Globus pallidus (tissue), 1 donor: ENCODE results near the gene MKRN2.
A peak's percentile ranks its signal among the peaks of the same experiment; 100 is the strongest.
"Not testable (repeated sequence)": the region's sequence is repeated elsewhere in the genome, so short reads cannot be mapped to it uniquely, and the experiment has no call there.

ENCODE experiments used
- DNase-seq: peaks from one replicate; pipeline ENCODE4 v3.0.0-alpha.2; 2015; ENCODE audit warnings: low spot score

MKRN2 gene

DNA sequence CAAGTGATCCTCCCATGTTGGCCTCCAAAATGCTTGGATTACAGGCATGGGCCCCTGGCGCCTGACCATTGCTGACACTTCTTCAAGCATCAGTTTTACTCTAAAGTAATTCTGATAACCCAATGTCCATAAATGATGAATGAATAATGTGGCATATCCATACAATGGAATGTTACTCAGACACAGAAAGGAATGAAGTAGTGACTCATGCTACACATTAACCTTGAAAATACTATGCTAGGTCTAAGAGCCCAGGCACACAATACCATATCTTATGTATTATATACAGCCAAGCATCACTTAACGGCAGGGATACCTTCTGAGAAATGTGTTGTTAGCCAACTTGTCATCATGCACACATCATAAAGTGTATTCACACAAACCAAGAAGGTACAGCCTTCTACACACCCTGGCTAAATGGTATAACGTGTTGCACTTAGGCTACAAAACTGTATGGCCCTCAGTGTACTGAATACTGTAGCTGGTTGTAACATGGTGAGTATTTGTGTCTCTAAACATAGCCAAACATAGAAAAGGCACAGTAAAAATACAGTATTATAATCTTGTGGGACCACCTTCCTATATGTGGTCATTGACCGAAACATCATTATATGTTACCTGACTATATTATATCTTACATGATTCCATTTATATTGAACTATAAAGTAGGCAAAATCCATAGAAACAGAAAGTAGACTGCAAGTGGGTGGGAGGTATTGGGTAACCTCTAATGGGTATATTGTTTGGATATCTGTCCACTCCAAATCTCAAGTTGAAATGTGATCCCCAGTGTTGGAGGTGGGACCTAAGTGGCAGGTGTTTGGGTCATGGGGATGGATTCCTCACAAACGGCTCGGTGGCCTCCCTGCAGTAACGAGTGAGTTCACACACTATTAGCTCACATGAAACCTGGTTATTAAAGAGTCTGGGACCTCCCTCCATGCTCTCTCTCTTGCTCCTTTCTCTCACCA lies 31.4 kb downstream of the MKRN2 start:
- no peak for DNase-seq

DNA sequence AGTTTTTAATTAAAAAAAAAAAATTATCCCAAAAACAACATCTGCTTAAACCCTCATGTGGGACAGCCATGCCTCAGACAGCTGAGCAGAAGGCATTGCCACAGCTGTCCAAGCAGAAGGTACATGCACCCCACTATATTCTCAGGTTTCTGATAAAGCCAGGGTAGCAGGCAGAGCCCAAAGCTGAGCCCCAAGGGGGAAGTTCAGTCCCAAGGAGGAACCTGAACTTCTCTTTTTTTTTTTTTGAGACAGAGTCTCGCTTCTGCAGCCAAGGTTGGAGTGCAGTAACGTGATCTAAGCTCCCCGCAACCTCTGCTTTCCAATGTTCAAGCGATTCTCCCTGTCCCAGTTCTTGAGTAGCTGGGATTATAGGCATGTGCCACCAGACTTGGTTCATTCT lies 33.2 kb downstream of the MKRN2 start:
- no peak for DNase-seq

DNA sequence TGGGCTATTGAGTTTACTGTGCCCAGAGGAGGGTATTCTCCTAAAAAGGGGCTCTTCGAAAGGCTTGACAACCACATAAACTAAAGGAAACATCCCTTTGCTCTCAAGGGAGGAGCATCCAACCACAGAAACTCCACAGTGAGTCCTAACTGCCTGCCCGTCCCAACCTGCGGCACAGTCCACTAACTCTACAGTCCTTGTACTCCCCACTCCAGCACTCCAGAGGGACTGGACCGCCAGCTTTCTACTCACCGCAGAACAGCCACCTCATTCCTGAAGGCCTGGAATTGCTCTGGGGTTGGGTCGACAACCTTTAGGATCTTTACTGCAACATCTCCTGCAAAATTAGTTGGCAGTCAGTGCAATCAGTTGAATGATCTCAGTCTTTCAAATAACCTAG lies 34.6 kb downstream of the MKRN2 start:
- DNase-seq: no peak

DNA sequence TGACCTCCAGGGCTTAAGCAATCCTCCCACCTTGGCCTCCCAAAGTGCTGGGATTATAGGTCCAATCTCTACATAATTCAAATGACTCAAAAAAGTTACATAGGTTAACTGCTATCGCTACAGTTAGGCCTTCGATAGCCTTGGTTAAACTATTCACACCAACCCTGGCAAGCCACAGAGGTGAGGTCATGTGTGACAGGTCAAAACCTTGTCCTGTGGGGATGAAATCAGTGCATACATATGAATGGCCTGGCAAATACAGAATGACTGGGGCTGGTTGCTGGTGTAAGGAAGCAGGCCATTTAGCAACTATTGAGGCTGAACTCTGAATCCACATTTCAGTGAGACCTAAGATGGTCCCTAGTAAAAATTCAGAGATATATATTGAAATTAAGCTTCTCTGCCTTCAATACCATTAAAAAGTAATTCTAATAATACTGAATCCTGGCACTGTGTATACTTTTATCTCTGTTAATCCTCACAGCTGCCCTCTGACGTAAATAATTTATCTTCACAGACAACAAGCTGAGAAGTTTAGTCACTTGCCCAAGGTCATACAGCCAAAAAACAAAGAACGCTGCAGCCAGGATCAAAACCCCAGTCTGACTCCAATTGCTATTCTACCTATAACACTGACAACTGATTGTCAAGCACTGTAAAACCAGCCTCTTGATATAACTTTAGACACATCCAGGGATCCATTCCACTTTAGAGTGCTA lies 35.3 kb downstream of the MKRN2 start:
- no peak for DNase-seq

DNA sequence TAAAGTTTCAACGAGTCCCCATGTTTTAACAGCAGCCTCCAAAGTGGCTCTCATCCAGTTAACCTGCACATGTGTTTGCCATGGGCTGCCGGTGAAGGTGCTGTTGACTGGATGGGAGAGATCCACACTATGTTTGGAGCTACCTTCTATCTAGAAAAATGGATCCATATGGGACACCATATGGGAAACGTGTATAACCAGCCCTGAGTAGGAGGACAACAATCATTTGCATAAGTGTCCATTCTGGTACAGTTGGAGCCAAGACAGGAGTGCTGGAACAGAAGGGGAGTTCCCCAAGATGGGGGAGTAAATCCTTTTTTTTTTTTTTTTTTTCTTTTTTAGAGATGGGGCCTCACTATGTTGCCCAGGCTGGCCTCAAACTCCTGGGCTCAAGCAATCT lies 36.6 kb downstream of the MKRN2 start:
- no peak for DNase-seq

DNA sequence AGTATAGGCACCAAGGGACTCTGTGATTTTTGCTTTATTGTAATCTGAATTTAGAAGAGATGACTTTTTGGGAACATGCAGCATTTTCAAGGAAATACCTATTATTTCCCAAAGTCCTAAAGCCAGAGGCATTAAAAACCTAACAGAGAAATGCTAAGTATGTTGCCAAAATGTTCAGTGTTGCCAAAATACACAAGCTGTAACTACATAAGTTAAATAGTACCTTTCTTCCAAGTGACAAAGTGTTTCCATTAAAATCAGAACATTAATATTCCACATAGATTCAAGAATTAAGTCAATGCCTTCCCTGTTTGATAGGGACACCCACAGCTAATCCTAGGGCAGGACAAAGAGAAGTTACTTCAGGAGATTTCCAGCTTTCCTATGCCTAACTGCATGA lies 42.0 kb downstream of the MKRN2 start:
- no peak for DNase-seq

DNA sequence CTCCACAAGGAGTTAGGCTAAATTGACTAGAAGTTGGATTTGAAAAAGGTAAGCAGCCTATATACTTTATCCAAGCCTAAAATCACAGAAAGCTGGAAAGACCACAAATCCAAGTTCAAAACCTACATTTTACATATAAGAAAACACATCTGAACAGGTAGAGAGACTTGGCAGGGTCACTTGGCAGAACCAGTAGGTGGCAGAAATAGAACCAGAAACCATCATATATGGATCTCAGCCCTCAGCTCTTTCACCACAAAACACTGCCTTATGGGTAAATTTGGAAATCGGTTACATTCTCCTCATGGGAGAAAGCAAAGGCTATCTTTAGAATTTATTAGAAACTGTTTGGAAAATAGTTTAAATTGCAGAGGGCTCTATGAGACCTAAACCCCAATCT lies 44.2 kb downstream of the MKRN2 start:
- no peak for DNase-seq

DNA sequence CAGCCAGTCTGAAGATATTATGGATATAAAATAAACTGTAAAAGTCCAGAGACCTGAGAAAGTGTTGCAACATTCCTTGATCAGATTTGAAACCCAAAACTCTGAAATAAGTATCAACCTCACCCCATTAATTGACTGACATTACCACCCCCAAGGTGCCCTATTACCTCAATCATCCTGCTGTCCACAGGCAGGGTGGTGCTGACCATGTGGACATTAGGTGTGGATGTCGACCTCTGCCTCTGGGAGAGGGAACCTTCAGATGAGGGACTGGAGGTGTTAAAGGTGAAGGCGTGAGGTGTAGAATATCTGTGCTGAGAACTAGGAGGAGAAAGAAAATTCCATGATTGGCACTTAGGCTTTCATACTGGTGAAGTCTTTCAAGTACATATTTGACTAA lies 47.1 kb downstream of the MKRN2 start:
- DNase-seq: no peak

DNA sequence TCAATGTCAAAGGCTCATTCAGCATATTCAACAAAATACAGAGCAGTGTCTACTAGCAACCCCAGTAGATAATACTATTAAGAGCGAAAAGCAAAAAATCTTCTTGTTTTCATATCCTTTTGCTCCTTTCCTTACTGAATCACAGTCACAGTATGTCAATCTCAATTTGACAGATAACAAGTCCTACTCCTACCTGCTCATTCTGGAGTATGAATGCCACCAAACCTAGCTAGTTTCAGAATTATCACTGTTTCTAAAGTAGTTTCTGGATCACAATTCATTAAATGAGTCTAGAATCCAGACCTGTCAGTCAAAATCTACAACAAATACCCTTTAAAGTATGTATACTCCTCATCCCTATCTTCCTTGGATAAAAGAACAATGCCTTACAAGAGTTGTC lies 51.5 kb downstream of the MKRN2 start:
- no peak for DNase-seq

DNA sequence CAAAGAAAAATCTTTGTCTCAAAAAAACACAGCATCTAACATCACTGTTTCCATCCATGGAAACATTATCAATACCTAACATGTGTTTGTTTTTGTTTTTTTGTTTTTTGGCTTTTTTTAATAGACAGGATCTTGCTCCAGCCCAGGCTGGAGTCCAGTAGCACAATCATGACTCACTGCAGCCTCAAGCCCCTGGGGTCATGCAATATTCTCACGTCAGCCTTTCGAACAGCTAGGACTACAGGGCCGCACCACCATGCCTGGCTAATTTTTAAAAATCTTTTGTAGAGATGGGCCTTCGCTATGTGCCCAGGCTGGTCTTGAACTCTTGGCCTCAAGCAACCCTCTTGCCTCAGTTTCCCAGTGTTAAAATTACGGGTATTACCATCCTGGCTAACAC lies 54.2 kb downstream of the MKRN2 start:
- no peak for DNase-seq

DNA sequence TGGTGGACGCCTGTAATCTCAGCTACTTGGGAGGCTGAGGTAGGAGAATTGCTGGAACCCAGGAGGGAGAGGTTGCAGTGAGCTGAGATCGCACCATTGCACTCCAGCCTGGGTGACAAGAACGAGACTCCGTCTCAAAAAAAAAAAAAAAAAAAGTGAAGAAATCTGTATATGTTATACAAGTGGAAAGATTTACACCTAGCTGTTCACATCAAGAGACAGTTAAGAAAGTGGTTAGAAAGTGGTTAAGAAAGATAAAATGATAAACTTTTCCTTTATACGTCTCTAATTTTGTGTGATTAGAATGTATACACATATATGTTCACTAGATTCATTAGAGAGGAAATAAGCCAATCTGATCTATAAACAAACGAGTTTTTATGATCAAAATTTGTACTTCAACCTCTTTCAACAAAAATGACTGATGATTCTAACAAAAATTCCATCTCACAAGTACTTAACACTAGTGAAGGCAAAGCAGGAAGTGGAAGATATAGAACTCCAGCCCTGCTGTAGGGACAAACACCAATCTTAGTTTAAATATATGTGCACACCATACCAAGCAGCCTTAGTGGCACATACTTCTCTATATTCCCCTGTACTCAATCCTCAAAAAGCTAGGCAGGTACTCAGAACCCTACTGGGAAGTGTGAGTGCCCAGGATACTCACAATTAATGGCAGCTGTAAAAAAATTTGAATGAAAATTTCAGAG lies 55.8 kb downstream of the MKRN2 start:
- DNase-seq: no peak

DNA sequence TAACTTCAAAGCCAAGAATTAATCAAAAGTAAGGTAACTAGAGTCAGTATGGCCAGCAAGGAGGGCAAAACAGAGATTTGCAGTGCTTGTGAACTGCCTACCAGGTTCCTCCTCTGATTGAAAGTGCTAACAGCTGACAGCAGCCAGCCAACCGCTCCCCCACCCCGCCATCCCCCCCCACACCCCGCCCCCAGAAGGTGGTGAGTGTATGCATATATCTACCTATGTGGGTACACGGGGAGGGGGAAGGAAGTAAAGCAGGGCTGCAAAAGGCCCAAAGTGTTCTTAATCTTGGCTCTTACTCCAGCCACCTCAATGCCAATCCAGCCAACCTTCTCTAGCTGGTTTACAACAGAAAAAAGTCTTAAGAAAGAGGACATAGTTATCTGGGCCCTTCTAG lies 56.4 kb downstream of the MKRN2 start:
- no peak for DNase-seq

DNA sequence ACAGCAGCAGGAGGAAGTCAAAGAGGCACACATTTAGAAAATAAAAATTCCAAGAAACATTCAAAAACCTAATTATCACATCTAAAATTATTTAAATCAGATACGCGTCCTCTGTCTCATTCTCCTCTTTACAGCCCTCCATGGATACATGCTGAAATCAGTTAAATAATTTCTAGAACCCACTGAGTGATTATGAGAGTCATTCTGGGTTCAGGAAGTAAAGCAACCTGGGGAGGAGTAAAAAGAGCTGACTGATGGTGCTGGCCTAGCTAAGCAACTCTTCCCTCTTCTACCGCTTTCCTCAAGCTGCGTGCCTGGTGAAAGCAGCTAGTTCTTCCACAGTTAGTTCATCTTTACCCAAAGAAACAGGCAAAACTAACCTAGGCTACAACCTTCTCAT lies 58.4 kb downstream of the MKRN2 start:
- no peak for DNase-seq

DNA sequence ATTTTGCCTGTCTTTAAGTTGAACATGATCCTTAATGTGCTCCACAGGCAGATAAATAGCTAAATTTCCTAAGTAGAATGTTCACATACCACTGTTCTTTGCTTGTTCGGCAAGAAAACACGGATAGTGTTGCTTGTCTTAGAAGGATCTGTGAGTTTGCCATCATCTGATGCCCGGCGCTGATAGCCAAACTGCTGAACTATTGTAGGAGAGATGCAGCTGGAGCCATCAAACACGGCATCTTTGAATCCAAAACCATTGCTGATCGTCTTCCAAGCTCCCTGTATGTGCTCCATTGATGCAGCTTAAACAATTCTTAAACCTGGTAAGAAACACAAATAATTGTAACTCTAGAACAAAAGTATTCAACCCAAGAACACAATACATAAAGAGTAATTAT lies 61.5 kb downstream of the MKRN2 start:
- peak; percentile 38 for DNase-seq

DNA sequence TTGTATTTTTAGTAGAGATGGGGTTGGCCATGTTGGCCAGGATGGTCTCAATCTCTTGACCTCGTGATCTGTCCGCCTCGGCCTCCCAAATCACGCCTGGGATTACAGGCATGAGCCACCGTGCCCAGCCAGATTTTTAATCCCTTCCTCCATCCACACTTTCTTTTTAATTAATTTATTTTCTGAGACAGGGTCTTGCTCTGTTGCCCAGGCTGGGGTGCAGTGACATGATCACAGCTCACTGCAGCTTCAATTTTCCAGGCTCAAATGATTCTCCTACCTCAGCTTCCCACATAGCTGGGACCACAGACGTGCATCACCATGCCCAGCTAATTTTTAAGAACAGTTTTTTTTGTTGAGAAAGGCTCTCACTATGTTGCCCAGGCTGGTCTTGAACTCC lies 63.4 kb downstream of the MKRN2 start:
- no peak for DNase-seq

DNA sequence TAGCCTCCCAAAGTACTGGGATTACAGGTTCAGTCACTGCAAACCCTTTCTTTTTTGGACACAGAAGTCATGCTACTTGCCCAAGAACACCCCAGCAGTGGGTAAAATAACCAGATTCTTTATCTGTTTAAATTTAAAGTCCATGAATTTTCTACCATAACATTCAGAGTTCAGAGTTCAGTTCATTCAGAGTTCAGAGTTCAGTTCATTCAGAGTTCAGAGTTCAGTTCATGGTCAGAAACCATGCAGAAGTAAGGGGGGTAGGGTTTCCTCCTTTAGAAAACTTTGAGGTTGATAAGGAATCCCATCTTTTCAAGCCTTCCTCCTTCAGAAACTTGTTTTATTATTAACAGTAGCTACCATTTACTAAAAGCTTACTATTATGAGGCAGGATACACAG lies 63.8 kb downstream of the MKRN2 start:
- no peak for DNase-seq

DNA sequence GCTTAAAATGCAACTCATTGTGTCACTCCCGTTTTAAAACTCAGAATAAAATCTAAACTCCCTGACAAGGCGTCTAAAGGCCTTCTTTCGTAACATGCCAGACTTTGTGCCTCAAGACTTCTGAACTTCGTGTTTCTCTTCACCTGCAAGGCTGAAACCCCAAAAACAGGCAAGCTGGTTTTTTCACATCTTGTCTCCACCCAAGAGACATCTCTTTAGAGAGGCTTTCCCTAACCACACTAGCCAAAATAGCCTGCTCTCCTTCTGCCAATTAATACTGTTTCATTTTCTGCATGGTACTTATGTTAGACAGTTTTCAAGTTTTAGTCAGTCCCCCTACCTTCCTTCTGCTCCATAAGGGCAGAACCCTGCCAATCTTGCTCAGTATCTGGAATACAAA lies 65.4 kb downstream of the MKRN2 start:
- no peak for DNase-seq

DNA sequence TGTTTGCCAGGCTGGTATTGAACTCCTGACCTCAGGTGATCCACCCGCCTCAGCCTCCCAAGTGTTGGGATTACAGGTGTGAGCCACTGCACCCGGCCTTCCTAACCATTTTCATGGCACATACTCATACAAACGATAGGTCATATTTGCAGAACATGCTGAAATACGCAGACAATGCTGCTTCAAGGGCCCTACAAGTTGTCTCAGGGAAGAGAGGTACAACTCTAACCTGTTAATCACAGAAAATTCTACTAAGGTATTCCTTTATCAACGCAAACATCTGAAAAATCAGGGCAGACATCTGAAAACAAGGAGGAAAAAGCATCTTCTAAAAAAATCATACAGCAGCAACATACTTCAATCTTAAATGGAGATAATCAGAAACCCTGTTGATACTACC lies 67.2 kb downstream of the MKRN2 start:
- no peak for DNase-seq

DNA sequence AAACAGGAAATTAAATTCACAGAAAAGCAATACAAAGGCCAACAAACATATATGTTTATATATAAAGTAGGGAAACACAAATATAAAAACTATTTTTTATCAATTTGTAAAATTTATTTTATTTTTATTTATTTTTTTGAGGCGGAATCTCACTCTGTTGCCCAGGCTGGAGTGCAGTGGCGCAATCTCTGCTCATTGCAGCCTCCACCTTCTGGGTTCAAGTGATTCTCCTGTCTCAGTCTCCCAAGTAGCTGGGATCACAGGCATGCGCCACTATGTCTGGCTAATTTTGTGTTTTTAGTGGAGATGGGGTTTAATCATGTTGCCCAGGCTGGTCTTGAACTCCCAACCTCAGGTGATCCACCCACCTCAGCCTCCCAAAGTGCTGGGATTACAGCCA lies 68.1 kb downstream of the MKRN2 start:
- DNase-seq: not testable (repeated sequence)

DNA sequence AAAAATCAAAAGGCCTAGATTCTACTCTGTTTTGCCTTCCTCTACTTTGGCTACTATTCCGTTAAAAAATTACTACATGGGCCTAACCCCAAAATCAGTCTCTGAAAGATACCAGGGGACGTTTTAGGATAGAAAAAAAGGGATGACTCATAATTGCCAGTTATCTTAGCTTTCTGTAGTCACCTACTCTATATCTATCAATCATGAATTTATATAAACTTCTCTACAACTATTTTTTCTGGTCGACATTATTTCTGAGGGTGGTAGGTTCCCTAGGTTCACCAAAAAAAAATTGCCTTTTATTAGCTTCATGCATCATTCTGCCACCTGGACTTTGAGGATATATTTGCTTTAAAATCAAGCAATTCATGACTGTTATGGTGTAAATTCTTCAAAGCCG lies 70.5 kb downstream of the MKRN2 start:
- DNase-seq: no peak

DNA sequence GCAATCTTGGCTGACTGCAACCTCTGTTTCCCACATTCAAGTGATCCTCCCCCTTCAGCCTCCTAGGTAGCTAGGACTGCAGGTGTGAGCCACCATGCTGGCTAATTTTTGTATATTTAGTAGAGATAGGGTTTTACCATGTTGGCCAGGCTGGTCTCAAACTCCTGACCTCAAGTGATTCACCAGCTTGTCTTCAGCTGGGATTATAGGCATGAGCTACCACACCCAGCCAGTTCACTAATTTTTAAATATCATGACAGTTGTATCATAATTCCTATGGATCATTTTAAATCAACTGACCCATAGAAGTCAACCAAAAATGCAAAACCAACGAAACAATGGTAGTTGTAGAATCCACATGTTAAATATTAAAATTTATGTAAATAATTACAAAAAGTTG lies 71.9 kb downstream of the MKRN2 start:
- DNase-seq: no peak

DNA sequence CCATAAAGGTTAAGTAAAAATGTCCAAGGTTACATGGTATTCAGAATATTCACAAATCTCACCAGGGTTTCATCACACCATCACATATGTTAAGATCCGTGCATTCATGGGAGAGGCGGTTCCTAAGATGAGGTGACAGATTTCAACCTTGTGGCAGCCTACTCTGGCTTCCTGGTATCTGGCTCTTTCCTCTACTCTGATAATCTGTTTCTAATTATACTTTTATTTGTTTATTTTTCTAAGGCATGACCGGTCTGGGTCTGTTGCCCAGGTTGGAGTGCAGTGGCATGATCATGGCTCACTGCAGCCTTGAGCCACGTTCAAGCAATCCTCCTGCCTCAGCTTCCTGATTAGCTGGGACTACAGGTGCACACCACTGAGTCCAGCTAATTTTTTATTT lies 72.7 kb downstream of the MKRN2 start:
- DNase-seq: no peak

DNA sequence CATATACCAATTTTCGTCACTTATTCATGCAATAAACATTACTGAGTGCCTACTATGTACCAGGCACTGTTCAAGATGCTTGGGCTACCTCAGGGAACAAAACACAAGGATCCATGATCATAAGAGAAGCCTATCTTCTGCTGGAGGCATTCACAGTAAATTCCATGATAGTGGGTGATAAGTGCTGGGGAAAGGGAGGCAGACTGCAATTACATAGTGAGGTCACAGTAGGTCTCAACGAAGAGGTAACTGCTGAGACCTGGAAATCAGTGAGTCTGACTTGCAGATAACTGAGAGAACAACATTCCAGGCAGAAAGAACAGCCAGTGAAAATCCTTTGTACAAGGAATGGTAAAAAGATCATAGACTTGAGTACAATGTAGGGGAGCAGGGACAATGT lies 73.4 kb downstream of the MKRN2 start:
- no peak for DNase-seq
